Measurements from ENCODE around the gene ZNF362.

DNA sequence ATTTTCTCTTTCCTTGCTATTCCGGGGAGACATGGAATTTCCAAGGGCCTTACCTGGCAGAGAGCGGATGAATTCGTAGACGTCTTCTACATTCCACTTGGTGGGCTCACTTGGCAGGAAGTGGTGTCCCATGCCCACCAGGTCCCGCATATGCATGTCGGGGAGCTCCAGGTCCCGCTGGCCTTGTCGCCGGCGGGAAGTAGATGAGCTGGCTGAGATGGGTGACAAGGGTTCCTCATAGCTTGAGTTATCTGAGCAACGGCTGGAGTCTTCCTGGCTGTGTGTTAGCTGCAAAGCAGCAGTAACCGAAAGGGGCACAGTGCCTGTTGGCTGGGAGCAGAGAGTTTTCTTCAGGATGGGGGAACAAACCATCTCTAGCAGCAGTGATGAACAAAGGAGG lies 72.5 kb downstream of the ZNF362 start:
- TF ChIP-seq, protein P1, sequence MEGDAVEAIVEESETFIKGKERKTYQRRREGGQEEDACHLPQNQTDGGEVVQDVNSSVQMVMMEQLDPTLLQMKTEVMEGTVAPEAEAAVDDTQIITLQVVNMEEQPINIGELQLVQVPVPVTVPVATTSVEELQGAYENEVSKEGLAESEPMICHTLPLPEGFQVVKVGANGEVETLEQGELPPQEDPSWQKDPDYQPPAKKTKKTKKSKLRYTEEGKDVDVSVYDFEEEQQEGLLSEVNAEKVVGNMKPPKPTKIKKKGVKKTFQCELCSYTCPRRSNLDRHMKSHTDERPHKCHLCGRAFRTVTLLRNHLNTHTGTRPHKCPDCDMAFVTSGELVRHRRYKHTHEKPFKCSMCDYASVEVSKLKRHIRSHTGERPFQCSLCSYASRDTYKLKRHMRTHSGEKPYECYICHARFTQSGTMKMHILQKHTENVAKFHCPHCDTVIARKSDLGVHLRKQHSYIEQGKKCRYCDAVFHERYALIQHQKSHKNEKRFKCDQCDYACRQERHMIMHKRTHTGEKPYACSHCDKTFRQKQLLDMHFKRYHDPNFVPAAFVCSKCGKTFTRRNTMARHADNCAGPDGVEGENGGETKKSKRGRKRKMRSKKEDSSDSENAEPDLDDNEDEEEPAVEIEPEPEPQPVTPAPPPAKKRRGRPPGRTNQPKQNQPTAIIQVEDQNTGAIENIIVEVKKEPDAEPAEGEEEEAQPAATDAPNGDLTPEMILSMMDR (IDR thresholded peaks at IDR 0.05), result no peak
- TF ChIP-seq POLR2A (IDR thresholded peaks at IDR 0.05) (no peak), EP300 (IDR thresholded peaks at IDR 0.05) (no peak), POLR2AphosphoS5 (IDR thresholded peaks at IDR 0.05) (no peak)

All from stomach (tissue), 4 donors.